ENCODE results near the gene STAT1.
"Not testable (repeated sequence)": the region's sequence is repeated elsewhere in the genome, so short reads cannot be mapped to it uniquely, and the experiment has no call there.

The STAT1 gene

DNA sequence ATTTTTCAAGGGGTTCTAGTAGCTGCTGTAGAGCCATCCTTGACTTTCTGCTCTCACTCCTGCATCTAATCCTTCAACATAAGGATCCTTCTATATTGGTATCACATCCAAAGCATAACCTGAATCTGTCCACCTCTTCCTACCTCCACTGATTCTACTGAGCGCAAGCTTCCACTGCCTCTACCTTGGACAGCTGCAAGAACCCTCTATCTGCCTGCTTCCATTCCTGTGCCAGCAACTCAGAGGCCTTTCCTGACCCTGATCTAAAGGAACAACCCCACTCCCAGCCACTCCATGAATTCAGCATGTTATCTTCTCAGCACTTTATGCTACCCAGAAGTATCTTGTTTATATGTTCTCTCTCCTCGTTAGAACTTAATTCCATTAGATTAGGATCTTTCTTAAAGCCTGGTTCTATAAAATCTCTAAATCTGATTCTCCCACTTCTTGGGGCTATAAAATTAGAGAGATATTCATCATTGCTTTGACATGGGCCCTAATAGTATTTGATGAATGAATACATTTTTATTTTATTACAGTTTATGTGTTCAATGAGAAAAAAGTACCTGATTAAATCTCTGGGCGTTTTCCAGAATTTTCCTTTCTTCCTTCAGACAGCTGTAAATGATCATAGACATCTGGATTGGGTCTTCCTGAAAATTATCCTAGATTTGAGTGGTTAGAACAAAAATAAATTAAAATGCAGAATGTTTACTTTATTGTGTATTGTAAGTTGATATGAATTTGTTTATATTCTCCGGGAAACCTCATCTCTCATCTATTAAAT, 6.8 kb downstream of the STAT1 start:
- DNase-seq (ENCODE audit: low spot score), result no peak

DNA sequence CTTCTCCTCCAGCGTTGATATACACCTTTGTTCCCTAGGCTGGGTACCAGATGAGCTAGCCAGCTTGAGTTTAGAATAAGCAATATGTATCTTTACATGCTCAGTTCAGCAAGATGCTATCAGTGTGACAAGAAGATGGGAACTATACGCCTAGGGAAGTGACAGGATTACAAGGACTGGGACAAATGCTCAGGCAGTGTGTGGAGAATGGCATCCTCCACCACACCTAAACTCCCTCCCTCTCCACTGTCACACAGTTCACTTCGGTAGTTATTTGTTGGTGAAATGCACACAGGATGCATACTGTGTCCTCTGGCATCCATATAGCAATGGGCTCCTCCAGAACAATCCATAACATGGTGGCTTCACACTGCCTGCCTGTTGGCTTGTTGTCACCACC, 7.7 kb downstream of the STAT1 start:
- DNase-seq (ENCODE audit: low spot score), result no peak

DNA sequence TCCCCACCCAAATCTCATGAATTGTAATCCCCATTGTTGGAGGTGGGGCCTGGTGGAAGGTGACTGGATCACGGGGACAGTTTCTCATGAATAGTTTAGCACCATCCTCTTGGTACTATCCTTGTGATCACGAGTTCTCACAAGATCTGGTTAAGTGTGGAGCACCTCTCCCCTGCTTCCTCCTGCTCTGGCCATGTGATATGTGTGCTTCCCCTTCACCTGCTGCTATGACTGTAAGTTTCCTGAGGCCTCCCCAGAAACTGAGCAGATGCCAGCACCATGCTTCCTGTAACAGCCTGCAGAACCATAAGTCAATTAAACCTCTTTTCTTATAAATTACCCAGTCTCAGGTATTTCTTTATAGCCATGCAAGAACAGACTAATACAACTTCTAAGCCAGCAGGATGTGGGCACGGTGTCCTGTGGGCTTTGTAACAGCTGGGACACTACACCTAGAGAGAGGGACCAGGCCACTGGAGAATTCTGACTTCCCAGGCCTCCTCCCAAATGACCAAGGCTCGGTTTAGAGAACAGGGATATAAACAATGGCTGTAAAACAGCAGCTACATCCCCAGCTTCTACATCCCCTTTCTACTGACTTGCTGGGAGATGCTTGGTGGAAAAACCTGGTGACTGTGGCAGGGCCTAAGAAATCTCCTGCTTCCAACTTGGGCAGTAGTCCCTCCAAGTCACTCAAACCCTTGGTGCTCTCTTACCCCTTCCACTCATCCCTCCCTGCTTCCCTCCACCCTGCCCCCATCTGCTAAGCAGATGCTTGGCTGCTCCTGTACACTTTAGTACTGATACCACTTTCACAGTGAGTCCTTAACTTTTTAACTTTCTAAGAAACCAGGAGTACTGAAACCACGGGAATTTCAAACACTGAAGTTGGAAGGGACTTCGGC, 10.3 kb downstream of the STAT1 start:
- no peak for DNase-seq (ENCODE audit: low spot score)

DNA sequence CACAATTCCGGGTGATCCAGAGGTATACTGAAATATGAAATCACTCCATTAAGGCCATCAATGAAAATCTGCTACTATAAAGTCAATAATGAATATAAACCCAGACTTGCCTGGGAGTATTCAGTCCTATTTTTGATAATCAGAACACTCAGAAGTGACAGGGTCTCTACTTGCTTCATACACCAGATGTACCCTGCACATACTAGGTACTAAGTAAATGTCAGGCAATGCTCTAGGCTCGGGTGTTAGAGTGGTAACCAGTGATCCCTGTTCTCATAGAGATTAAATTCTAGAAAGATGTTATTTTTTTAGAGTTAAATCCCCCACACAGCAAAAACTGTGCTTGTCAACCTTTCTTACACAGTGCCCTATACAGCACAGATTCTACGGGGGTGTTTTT, 12.3 kb downstream of the STAT1 start:
- no peak for DNase-seq (ENCODE audit: low spot score)

DNA sequence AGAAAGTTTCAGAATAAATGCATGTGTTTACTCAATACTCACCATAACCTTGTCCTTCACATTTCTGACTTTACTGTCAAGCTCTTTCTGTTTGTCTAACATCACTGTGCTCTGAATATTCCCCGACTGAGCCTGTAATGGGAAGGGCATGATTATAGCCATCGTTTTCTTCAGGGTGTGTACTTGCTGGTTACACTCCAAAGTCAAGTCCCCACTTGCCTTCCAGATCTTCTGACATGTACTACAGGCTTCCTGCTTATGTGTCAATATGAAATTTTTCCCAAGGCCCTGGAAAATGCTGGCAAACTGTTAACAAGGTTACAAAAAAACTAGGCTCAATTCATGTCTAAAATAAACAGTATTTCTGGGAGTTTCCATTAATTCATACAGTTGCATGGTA, 12.9 kb downstream of the STAT1 start:
- DNase-seq (ENCODE audit: low spot score), result no peak

DNA sequence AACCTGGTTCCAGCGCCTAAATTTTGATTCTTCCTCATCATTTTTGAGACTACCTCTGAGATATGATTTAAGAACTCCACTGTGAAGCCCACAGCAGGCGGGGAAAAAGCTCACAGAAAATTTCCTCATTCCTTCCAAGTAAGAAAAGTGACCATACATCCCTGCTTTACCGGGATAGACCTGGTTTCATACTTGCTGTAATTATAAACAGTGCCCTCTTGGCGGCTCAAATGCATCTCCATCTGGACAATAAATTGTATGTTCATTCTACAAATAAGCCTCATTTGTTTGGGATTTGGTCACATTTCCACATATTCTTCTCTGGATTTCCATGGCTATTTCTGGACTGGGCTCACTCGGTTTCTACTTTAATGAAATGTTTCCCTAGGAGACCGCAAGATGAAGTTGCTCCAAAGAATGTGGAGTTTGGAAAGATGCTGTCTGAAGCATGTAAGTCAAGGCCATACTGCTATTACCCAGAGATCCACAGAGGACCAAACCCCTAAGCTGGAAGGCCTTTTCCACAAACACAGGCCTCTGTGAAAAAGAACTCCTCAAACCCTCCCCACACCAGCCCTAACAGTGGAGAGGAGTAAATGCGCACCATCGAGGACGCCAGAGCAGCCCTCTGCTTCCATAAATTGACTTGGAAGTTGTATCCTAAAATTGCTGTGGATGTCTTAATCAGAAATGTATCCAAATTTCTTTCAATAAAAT, 13.9 kb downstream of the STAT1 start:
- DNase-seq (ENCODE audit: low spot score), result no peak

DNA sequence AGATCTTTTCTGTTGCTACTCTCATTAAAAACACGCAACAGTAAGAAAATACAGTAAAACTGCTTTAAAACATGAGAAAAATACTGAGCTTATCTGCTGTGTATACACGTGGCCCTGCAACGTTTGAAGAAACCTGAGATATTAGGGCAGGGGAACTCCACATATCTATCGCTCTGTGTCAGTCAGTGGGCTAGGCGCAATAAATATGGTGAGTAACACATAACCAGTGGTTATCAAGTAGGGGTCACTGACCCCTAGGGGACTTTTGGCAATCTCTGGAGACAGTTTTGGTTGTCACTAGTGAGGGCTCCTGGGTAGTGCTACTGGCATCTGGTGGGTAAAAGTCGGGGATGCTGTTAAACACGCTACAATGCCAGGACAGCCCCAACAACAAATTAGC, 14.9 kb downstream of the STAT1 start:
- no peak for DNase-seq (ENCODE audit: low spot score)

DNA sequence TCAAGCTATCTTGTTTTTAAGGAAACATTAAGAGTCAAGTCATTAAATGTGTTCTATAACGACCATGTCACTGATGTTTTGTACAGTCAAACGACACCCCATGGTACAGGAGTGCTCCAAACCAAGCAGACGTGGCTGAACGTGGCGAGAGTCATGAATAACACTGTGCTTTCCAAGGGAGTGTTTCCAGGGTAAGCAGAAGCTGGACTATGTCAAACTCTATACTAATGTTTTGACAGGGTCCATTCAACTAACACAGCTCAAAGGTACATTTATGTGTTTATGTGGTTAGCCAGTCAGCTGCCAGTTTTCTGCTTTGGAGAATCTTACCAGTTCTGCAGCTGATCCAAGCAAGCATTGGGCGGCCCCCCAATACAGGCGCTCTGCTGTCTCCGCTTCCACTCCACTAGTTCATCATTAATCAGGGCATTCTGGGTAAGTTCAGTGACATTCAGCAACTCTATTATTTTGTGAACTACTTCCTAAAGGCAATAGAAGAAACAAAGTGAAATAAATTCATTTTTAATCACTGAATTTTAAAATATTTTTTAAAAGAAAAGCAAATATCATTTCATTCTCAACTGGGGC, 16.4 kb downstream of the STAT1 start:
- no peak for DNase-seq (ENCODE audit: low spot score)

DNA sequence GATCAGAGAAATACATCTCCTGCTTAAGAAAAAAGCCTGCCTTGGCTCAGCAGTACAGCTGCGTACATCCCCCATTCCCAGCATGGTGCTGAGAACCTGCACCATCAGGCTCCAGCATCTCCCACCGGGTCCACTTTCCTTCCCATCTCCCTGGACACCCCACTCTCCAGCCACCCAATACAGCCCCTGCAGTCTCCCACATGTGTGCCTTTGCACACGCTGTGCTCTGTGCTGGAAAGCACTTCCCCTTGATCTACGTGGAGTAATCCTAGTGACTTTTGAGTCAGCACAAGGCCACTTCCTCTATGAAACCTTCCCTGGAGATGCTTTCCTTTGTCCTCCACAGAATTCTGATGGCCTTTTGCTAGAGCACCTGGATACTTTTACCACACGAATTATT, 17.0 kb downstream of the STAT1 start:
- no peak for DNase-seq (ENCODE audit: low spot score)

DNA sequence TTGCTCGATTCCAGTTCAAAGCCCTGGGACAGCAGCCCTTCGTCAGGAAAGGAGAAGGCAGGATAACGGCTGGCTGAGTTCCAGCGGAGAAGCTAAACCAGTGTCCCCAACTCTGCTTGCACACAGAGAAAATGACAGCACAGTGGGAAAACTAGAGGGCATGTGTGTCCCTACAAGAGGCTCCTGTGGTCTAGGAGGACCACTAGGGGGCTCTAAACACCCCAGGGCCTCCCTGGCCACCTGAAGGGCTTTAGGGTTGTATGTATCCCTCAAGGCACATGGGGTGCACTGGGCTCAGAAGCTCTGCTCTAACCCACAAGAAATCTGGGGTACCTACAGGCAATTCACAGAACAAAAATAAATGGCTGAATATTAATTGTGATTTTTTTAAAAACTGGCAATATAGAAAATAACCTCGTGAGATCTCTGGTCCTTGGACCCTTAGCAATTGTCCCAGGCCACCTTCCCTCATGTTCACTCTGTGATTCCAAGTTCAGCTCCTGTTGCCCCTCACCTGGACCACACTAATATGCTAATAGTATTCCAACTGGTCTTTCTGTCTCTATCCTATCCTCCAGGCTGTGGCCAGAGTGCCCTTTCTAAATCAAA, 17.5 kb downstream of the STAT1 start:
- no peak for DNase-seq (ENCODE audit: low spot score)

DNA sequence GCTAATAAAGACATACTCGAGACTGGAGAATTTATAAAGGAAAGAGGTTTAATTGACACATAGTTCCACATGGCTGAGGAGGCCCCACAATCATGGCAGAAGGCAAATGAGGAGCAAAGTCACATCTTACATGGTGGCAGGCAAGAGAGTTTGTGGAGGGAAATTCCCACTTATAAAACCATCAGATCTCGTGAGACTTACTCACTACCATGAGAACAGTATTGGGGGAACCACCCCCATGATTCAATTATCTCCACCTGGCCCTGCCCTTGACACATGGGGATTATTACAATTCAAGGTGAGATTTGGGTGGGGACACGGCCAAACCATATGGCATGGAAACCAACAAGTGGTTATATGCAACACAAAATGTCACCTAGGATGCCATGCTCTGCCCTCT, 18.7 kb downstream of the STAT1 start:
- DNase-seq (ENCODE audit: low spot score), result not testable (repeated sequence)

DNA sequence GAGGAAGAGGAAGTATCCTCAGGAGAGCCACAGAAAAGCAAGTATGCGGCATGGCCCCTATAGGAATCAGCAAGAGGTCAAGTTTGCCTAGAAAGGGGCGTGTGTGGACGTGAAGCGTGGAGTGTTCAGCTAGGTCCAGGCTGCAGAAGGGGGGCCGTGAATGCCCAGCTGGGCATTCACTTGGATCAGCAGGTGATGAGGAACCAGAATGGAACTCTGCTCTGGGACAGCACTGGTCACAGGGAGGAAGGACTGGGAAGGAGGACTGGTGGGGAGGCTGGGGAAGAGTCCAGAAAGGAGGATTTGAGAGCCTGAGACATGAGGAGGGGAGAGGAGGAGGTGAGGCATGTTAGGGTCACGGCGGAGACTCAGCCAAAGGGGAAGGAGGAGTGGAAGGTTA, 19.8 kb downstream of the STAT1 start:
- DNase-seq (ENCODE audit: low spot score), result no peak

DNA sequence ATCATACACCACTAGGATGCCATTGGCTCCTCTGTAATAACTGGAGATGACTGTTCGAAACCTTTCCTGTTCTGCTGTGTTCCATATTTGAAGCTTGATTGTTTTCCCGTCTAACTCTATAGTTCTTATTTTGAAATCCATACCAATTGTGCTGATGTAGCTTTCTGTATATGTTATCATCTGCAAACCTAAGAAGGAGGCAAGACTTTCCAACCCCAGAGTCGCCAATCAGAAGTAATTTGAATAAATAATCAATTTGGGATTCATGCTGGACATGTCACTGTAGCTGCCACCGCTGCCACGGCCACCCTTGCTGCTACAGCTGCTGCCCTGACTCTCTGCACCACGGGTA, 20.7 kb downstream of the STAT1 start:
- no peak for DNase-seq (ENCODE audit: low spot score)

DNA sequence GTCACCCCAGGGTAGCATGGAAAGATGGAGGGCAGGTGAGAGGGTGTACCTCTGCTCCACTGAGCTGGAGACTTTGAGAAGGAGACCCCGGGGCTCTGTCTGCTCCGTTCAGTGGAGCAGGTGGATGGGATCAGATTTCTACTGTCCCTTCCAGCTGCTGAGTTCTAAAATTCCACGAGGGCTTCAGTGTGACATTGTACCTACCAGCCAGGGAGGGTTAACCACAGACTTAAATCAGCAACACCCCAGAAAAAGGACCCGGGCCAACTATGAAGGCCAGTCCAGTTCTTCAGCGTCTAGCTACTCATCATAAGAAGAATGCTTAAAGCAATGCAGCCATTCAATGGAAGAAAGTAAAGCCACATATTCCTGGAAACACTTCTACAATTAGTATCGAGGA, 23.8 kb downstream of the STAT1 start:
- DNase-seq (ENCODE audit: low spot score), result no peak

DNA sequence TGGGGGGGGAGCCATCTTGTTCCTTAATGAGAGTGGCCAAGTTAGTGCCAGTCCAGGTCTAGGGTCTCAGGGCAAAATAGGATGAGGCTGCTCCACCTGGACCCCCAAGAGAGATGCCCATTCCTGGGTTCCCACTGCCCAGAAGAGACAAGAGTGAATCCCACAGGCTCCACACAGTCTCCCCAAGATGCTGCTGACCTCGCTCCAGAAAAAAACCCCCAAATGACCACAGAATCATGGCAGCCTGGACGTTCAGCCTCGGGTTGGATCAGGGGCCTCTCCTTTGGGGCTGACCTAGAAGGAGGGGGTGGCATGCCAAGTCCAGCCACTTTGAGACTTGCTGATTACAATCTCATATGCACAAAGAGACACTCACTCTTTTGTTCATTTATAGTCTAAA, 25.1 kb downstream of the STAT1 start:
- DNase-seq (ENCODE audit: low spot score), result no peak

DNA sequence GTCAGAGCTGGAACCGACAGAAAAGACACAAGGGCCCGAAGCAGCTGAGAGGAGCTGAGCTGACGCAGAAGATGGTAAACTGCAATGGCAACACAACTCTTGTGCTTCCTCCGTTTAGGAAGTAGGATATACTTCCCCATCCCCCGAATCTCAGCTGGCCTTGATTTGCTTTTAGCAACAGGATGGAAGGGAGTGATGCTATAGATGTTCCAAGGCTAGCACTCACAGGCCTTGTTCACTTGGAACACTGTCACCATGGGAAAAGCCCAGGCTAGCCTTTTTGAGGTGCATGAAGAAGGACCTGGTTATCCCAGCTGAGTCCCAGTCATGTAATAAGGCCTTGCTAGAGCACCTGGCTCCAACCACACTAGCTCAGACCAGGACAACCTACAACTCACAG, 26.0 kb downstream of the STAT1 start:
- DNase-seq (ENCODE audit: low spot score), result no peak

DNA sequence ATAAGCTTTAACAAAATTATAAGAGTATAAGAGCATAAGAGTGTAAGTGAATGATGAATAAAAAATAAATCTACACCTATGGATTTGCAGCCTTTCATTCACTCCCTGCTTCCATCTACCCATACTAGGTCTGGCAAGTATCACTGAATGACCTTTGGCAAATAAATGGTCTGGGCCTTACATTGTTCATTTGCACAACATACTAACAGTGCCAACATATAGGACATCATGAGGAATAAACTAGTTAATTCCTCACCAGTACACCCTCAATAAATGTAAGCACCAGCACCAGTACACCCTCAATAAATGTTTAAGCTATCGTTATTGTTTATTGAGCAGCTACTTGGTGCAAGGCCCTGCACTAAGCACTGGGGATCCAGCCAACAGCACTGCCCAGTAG, 26.9 kb downstream of the STAT1 start:
- DNase-seq (ENCODE audit: low spot score), result no peak

DNA sequence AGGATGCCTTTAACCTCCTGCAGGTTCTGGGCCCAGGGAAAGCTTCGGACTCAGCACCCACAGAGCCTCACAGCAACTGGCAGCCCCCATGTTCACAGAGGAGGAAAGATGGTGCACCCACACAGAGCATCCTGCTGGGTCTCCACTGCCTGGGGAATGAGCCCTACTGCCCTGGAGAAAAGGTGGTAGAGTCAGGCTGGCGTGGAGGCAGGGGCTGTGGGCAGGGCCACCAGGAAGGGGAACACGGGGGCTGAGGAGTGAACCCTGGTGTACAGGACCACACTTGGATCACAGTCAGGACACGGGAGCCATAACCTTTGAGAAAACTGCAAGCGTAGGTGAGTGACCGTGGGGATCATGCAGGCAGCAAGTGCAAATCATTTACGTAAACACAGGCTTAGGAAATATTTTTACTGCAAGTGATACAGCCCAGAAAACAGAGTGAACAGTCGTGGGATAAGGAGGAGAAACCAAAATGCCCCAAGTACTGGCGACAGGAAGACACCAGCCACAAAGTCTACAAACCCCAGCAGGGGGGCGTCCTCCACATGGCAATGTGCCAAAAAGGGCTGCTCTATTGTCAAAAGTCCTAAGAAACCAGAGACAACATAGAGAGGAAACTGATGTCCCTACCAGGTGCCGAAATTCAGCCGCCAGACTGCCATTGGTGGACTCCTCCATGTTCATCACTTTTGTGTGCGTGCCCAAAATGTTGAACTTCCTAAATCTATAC, 27.6 kb downstream of the STAT1 start:
- no peak for DNase-seq (ENCODE audit: low spot score)

DNA sequence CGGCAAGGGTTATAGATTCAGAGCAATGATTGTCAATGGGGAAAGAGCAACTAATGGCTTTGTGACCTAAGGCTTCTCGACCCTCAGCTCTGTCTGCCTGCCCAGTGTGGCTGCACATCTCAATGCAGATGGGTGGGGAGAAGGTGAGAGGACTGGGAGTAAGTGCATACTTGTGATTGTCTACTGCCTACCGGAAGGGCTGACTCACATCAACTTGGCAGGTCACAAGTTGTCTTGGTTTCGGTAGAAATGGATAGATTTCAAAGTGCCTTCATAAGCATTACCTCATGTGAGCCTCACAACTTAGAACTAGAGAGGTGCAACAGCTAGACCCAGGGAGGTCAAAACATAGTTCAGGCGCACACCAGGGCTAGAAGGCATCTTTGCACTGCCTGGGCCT, 29.4 kb downstream of the STAT1 start:
- no peak for DNase-seq (ENCODE audit: low spot score)

DNA sequence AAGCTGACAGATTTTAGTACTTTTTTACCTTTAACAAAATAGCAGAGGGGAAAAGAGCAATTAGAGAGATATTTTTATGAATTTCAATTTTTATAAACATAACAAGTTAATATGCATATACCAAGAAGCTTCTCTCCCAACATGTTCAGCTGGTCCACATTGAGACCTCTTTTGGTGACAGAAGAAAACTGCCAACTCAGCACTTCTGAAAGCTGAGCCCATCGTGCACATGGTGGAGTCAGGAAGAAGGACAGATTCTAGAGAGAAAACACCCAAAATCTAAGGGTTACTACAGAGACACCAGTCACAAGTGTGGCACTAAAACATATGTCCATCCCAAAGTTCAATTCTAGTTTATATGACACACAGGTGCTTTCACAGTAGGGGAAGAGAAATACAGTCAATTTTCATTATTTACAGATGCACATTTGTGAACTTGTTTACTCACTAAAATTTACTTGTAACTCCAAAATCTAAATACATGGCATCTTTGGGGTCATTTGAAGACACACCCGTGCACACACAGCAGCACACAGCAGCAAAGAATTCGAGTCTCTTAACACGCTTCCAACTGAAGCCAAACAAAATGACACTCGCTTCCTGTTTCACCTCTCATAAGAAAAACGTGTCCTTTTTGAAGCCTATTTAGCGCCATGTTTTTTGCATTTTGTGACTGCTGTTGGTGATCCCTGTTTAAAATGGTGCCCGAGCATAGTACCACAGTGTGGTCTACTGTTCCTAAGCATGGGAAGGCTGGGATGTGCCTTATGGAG, 31.5 kb downstream of the STAT1 start:
- no peak for DNase-seq (ENCODE audit: low spot score)

DNA sequence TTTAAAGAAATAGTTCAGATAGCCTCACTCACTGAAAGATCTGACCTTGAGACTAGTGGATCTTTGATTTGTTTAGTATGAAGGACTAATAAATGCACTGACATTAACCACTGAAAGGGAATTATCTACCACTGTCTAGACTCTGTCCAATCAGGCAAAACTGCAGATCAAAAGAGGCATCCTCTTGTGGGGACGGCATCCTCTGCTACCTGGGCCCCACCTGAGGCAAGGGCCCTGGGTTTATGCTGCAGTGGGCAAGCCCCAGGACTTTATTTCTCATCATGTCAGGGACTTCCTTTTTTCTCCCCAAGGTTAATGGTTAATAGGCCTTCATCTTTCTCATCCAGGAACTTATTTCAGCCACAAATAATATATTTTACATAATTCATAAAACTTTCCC, 32.2 kb downstream of the STAT1 start:
- no peak for DNase-seq (ENCODE audit: low spot score)
